ENCODE data around the gene GDF15.
A peak's percentile ranks its signal among the peaks of the same experiment; 100 is the strongest.

Gene GDF15

DNA sequence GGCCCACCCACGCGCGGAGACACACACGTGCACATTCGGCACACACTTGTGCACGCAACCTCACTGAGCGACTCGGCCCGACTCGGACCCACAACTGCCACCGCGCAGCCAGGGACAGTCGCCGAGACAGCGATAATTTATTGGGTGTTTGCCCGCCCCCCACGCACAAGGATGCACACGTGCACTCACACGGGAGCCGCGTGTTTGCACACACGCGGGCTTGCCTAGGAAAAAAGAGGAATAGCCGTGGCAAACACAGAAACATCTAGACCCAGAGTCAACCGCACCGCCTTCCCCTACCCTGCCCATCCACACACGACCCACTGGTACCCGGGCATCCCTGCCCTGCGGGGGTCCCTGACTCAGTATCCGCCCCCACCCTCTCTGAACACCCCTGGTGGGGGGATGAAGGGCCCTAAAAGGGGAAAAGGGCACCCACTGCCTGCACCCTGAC, 32.1 kb downstream of the GDF15 start:
- Histone ChIP-seq H3K4me3 (ENCODE audit: low read depth in 1 of 2, low read length in 1 of 2) (peak overlapping the region; percentile 59 to 77), H3K27ac (peak overlapping the region; percentile 72), H3K4me1 (ENCODE audit: control insufficient read depth in 1 of 2, insufficient read depth in 1 of 2, low read depth in 1 of 2, low read length in 1 of 2) (peaks cover 53 to 54% of the 10 kb centered on the region in 2 experiments), H3K9me3 (no peaks in the 10 kb centered on the region), H3K36me3 (no peaks in the 10 kb centered on the region), H3K27me3 (peaks cover 92% of the 10 kb centered on the region)
- TF ChIP-seq, protein P1, sequence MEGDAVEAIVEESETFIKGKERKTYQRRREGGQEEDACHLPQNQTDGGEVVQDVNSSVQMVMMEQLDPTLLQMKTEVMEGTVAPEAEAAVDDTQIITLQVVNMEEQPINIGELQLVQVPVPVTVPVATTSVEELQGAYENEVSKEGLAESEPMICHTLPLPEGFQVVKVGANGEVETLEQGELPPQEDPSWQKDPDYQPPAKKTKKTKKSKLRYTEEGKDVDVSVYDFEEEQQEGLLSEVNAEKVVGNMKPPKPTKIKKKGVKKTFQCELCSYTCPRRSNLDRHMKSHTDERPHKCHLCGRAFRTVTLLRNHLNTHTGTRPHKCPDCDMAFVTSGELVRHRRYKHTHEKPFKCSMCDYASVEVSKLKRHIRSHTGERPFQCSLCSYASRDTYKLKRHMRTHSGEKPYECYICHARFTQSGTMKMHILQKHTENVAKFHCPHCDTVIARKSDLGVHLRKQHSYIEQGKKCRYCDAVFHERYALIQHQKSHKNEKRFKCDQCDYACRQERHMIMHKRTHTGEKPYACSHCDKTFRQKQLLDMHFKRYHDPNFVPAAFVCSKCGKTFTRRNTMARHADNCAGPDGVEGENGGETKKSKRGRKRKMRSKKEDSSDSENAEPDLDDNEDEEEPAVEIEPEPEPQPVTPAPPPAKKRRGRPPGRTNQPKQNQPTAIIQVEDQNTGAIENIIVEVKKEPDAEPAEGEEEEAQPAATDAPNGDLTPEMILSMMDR (IDR thresholded peaks at IDR 0.05) = no peak

DNA sequence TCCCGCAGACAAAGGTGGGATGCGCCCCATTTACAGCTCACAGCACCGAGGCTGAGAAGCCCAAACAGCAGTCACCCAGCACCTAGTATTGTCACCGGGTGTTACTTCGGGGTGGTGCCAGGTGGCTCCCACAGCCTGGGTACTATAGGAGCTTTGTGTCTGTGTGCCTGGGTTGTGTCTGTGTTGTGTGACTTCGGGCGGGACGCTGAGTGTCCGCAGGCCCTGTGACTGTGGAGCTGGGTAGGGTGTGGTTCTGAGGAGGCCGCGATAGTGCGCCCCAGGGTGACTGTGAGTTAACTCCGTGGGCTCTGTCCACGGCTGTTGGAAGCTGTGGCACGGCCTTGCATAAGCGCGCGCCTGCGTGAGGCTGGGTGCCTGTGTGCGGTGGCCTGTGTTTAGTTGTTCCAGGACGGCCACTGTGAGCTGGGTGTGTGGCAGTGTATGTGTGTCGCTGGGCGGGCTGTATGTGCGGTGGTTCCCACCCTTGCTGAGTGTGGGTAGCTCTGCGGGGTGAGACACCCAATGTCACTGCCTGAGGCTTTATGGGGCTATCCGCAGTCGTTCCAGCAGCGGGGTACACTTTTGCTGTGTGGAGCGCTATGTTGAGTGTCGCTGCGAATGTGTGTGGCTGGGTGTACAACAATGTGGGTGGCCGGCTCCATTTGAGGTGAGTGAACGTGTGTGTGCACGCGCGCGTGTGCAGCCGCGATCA, 32.7 kb downstream of the GDF15 start:
- Histone ChIP-seq H3K27me3 (peaks cover 87% of the 10 kb centered on the region), H3K36me3 (no peaks in the 10 kb centered on the region), H3K4me3 (ENCODE audit: low read depth in 1 of 2, low read length in 1 of 2) (peak overlapping the region; percentile 59 to 77), H3K9me3 (no peaks in the 10 kb centered on the region), H3K27ac (peak overlapping the region; percentile 72), H3K4me1 (ENCODE audit: control insufficient read depth in 1 of 2, insufficient read depth in 1 of 2, low read depth in 1 of 2, low read length in 1 of 2) (peaks cover 53 to 54% of the 10 kb centered on the region in 2 experiments)
- TF ChIP-seq, protein P1 (IDR thresholded peaks at IDR 0.05) = no peak

DNA sequence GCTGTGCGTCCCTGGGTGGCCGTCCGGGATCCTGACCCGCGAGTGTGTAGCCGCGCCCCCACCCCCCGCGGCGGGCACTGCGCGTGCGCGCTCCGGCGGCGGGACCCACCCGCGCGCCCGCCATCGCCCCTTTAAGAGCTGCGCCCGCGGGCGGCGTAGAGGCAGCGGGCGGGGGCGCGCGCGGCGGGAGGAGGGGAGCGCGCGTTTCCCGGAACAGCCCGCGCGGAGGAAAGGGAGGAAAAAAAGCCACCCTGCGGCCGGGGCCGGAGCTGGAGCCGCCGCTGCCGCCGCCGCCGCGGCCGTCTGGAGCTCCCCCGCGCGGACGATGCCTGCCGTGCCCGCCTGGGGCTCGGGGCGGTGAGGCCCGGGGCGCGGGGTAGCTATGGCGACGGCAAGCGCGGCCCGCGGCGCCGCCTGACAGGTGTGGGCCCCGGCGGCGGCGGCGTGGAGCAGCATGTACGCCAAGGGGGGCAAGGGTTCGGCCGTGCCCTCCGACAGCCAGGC, 33.3 kb downstream of the GDF15 start, which contains the start of gene SSBP4:
TSS of gene SSBP4 (plus strand) at position 204 of the 504 bp plus-strand sequence. CDS start at position 455, 251 bp downstream.
- no peaks in the 10 kb centered on the region for H3K36me3 ChIP-seq
- H3K4me3 ChIP-seq (ENCODE audit: low read depth in 1 of 2, low read length in 1 of 2) = peak within 1 kb of the TSS; percentile 59 to 77
- peaks cover 53 to 54% of the 10 kb centered on the region in 2 experiments for H3K4me1 ChIP-seq (ENCODE audit: control insufficient read depth in 1 of 2, insufficient read depth in 1 of 2, low read depth in 1 of 2, low read length in 1 of 2)
- TF ChIP-seq, protein P1 (IDR thresholded peaks at IDR 0.05) = peak; percentile 72
- no peaks in the 10 kb centered on the region for H3K9me3 ChIP-seq
- H3K27me3 ChIP-seq = peaks cover 80% of the 10 kb centered on the region
- peak within 1 kb of the TSS; percentile 72 for H3K27ac ChIP-seq

DNA sequence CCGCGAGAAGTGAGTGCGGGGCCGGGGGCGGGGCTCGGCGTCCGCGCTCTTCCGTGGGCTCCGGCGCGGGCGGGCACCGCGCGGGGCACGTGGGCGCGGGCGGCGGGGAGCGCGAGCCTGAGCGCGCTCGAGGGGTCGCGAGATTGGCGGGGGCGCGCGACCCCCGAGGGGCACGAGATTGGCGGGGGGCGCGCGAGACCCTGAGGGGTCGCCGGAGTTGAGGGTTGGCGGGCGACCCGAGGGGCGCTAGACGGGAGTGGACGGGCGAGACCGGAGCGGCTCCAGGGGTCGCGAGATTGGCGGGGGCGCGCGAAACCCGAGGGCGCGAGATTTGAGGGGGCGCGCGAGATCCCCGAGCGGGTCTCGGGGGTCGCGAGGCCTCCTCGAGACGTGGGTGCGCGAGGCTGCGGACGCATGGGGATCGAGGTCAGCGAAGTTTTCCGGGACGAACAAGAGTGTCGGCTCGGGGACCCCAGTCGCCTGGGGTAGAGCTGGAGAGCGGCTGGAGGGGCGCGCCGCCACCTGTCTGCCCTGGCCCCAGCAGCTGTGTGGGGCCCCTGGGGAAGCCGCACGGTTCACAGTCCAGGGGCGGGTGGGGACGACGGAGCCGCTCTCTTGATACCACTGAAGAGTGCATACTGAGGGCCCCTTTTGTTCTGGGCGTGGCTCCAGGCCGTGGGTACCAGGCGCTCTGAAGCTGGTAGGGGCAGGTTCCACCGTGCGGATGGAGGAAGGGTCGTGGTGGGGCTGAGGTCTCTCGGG, 33.9 kb downstream of the GDF15 start:
- Histone ChIP-seq H3K27me3 (peaks cover 74% of the 10 kb centered on the region), H3K4me1 (ENCODE audit: control insufficient read depth in 1 of 2, insufficient read depth in 1 of 2, low read depth in 1 of 2, low read length in 1 of 2) (peaks cover 47 to 50% of the 10 kb centered on the region in 2 experiments), H3K36me3 (no peaks in the 10 kb centered on the region), H3K27ac (no peak overlapping the region), H3K4me3 (ENCODE audit: low read depth in 1 of 2, low read length in 1 of 2) (peak overlapping the region; percentile 59 to 63), H3K9me3 (no peaks in the 10 kb centered on the region)
- TF ChIP-seq, protein P1 (IDR thresholded peaks at IDR 0.05) = no peak

DNA sequence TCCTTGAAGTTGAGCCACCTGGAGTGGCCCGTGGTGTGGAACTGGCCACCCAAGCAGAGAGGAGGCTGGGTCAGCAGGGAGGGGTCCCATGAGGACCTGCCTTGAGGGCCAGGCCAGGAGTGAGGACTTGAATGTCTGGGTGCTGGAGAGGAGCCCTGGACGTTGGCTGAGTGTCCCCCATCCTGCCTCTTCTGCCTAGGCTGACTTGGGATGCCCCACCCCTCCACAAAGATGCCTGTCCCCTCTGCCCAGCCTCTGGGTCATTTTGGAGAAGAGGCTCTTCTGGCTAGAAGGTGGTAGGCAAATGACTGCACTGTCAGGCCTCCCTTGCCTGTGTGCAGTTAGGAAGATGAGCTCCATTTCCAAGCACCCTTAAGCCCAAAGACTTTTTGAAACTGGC, 35.0 kb downstream of the GDF15 start:
- no peak overlapping the region for H3K4me3 ChIP-seq (ENCODE audit: low read depth in 1 of 2, low read length in 1 of 2)
- no peaks in the 10 kb centered on the region for H3K9me3 ChIP-seq
- H3K27ac ChIP-seq = no peak overlapping the region
- peaks cover 64% of the 10 kb centered on the region for H3K27me3 ChIP-seq
- H3K4me1 ChIP-seq (ENCODE audit: control insufficient read depth in 1 of 2, insufficient read depth in 1 of 2, low read depth in 1 of 2, low read length in 1 of 2) = peaks cover 37 to 39% of the 10 kb centered on the region in 2 experiments
- H3K36me3 ChIP-seq = no peaks in the 10 kb centered on the region
- TF ChIP-seq, protein P1 (IDR thresholded peaks at IDR 0.05) = no peak

Data from neutrophil (primary cell).